NB4 (cell line): ENCODE measurements around the gene HS3ST6.

Experiments
- DNase-seq: peaks from one replicate; pipeline ENCODE4 v3.0.0; 2010; ENCODE audit warnings: low read depth
- H3K4me3 ChIP-seq: one replicate; pipeline ENCODE4 v1.5.1; 2011; ENCODE audit warnings: mild to moderate bottlenecking, low read depth, low read length, moderate library complexity
- MYC ChIP-seq: IDR thresholded peaks from 2 replicates; pipeline ENCODE4 v1.6.1; 2011; ENCODE audit warnings: low read depth, low read length
- POLR2A ChIP-seq: IDR thresholded peaks from 2 replicates; pipeline ENCODE4 v1.6.1; 2011; ENCODE audit warnings: mild to moderate bottlenecking; ENCODE audit not compliant: insufficient read length; ENCODE audit errors: extremely low read depth
- TF ChIP-seq, protein P1 (sequence below): IDR thresholded peaks from one replicate; pipeline ENCODE4 v1.5.1; 2012; ENCODE audit warnings: low read depth, low read length
- TF ChIP-seq, protein P2 (sequence below): IDR thresholded peaks from 2 replicates; pipeline ENCODE4 v1.6.1; 2011; ENCODE audit warnings: low read depth, low read length

The HS3ST6 gene

DNA sequence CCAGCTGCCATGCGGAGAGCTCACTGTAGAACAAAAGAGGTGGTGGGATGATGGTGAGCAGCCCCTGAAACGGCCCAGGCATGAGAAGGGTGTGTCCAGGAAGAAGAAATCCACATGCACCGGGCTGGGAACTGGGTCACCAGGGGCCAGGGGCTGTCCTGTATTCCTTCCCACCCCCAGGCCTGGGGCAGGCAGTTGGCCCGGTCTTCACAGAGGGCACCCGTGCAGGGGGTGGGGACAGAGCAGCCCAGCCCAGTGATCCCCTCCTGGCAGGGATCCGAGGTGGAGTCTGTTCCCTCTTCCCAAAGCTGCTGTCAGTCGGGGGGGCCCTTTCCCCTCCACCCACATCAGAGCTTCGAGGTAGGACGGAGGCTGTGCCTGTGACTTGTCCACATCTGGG is 9.2 kb downstream of the HS3ST6 start:
- TF ChIP-seq, protein P1, sequence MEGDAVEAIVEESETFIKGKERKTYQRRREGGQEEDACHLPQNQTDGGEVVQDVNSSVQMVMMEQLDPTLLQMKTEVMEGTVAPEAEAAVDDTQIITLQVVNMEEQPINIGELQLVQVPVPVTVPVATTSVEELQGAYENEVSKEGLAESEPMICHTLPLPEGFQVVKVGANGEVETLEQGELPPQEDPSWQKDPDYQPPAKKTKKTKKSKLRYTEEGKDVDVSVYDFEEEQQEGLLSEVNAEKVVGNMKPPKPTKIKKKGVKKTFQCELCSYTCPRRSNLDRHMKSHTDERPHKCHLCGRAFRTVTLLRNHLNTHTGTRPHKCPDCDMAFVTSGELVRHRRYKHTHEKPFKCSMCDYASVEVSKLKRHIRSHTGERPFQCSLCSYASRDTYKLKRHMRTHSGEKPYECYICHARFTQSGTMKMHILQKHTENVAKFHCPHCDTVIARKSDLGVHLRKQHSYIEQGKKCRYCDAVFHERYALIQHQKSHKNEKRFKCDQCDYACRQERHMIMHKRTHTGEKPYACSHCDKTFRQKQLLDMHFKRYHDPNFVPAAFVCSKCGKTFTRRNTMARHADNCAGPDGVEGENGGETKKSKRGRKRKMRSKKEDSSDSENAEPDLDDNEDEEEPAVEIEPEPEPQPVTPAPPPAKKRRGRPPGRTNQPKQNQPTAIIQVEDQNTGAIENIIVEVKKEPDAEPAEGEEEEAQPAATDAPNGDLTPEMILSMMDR: no peak
- TF ChIP-seq, protein P2, sequence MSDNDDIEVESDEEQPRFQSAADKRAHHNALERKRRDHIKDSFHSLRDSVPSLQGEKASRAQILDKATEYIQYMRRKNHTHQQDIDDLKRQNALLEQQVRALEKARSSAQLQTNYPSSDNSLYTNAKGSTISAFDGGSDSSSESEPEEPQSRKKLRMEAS: no peak
- TF ChIP-seq MYC: no peak
- DNase-seq: no peak
- H3K4me3 ChIP-seq: no peak overlapping the region

DNA sequence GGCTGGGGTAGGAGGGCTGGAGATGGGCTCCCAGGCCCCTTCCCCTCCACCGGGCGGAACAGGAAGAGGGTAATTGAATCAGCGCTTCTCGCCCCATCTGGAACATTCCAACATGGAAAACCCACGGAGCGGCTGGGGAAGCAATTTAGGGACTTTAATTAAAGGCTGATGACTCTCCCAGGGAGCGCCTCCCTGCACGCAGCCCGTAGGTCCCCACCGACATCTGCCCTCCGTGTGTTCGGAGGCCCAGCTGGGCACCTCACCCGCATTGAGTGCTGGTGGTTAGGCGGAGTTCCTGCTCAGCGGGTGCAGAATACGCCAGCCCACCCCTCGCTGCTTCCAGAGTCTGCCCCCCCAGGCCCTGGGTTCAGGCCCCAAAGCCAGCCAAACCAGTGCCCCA is 10.0 kb downstream of the HS3ST6 start:
- no peak overlapping the region for H3K4me3 ChIP-seq
- no peak for DNase-seq
- TF ChIP-seq, protein P1: no peak

DNA sequence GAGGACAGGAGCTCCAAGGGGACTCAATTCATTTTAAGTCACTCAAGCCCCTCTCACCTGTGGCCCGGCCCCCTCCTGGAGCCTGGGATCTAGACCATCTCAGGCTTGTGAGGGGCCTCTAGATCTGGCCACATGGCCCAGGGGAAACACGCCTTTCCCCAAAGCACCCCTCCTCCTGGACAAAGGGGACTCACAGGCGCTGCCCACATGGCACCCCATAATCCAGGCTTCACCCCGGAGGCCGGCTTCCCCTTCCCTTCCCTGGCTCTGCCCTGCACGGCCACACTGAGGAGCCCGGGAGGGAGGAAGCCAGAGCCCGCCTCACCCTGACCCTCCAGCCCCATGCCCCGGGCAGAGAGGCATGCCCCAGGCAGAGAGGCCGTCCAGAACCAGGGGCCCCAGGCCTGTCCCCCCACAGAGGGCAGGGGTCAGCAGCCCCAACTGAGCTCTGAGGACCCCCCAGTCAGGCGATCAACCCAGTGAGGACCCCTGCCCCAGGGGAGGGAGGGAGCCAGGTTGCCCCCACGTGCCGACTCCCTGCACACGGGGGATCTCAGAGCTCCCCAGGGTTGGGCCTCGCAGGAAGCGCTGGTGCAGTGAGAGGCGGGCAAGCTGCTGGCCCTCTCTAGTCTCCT is 10.9 kb downstream of the HS3ST6 start:
- TF ChIP-seq, protein P1: no peak
- TF ChIP-seq, protein P2: no peak
- TF ChIP-seq POLR2A: no peak
- TF ChIP-seq MYC: no peak
- DNase-seq: no peak
- no peak overlapping the region for H3K4me3 ChIP-seq

DNA sequence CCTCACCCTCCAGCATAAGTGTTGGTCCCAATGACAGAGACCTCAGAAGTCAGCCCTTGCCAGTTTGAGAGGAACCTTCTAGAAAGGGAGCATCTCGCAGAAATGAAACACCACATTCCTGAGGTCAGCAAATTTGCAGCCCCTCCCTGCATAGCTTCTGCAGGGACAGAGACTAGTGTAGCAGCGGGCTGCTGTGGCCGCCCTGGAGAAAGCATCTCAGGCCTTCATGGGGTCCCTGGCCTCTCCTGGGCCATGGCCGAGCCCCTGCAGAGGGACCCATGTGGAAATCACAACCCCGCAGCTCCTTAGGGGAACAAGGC is 11.4 kb downstream of the HS3ST6 start:
- TF ChIP-seq MYC (no peak), POLR2A (no peak)
- TF ChIP-seq, protein P2: no peak
- TF ChIP-seq, protein P1: no peak
- no peak overlapping the region for H3K4me3 ChIP-seq
- no peak for DNase-seq

DNA sequence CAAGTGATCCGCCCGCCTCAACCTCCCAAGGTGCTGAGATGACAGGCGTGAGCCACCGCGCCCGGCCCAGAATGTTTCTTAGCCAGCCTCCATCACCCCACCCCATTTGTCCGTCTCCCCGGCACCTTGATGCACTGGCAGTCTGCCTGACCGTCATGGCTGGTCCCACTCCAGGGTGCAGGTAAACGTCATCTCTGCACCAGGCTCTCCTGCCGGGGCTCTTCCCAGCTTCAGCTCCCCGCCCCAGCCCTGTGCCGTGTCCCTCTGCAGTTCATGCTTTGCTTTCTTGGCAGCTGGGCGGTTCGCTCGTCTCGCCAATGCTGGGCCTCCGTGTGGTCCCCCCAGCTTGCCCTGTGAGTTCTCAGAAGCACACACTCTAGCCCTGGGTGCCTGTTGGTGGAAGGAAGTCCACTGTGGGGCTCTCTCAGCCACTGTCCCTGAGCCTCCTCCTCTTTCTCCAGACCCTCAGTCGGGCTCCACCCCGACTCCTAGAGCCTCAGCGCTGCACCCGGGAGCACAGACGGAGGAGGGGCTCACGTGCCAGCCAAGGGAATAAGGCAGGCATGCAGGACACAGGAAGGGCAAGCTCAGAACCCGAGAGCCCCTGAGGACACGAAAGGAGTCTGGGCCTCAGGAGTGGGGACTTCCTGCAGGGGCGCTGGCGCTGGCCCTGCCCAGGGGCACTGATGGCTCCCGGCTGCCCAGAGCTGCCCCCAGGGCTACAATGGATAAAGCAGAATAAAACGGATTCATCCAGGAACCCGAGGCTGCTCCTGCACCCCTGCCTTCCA is 12.0 kb downstream of the HS3ST6 start:
- H3K4me3 ChIP-seq: no peak overlapping the region
- no peak for DNase-seq
- no peak for TF ChIP-seq POLR2A
- TF ChIP-seq, protein P1: no peak
- TF ChIP-seq, protein P2: no peak
- no peak for TF ChIP-seq MYC
